MM.1S (cell line): ENCODE results near the gene EFNA5.

ENCODE experiments used
- DNase-seq: peaks from one replicate; pipeline ENCODE4 v3.0.0-alpha.2; 2015
- H2AFZ ChIP-seq: fragments of 300-600 bp; sonication (generic); 2 replicates; pipeline ENCODE4 v1.6.0; 2016; ENCODE audit warnings: antibody characterized with exemption, low read length
- H3F3A ChIP-seq: fragments of 300-600 bp; sonication (generic); 2 replicates; pipeline ENCODE4 v1.6.1; 2016; ENCODE audit warnings: mild to moderate bottlenecking, antibody characterized with exemption, low read length, moderate library complexity, mixed read lengths; ENCODE audit not compliant: insufficient read depth
- H3K27ac ChIP-seq: fragments of 300-600 bp; sonication (generic); 2 replicates; pipeline ENCODE4 v1.5.1; 2016; ENCODE audit warnings: mild to moderate bottlenecking, low read length
- H3K27me3 ChIP-seq: fragments of 300-600 bp; sonication (generic); replicated peaks from 2 replicates; pipeline ENCODE4 v1.6.0; 2016; ENCODE audit warnings: low read length; ENCODE audit not compliant: insufficient read depth
- H3K36me3 ChIP-seq: fragments of 300-600 bp; sonication (generic); replicated peaks from 2 replicates; pipeline ENCODE4 v1.6.1; 2016; ENCODE audit warnings: mild to moderate bottlenecking, low read length, mixed read lengths; ENCODE audit not compliant: insufficient read depth
- H3K4me1 ChIP-seq: fragments of 300-600 bp; sonication (generic); 2 replicates; pipeline ENCODE4 v1.6.1; 2016; ENCODE audit warnings: low read length, mixed read lengths
- H3K4me2 ChIP-seq: fragments of 300-600 bp; sonication (generic); 2 replicates; pipeline ENCODE4 v1.6.0; 2016; ENCODE audit warnings: low read depth, low read length
- H3K4me3 ChIP-seq: fragments of 300-600 bp; sonication (generic); 2 replicates; pipeline ENCODE4 v1.5.1; 2016; ENCODE audit warnings: low read length, mixed read lengths
- H3K79me2 ChIP-seq: fragments of 300-600 bp; sonication (generic); 2 replicates; pipeline ENCODE4 v1.6.1; 2016; ENCODE audit warnings: mixed run types, low read length, mixed read lengths
- H3K9ac ChIP-seq: fragments of 300-600 bp; sonication (generic); 2 replicates; pipeline ENCODE4 v1.6.1; 2016; ENCODE audit warnings: low read length, mixed read lengths
- H3K9me2 ChIP-seq: fragments of 300-600 bp; sonication (generic); replicated peaks from 2 replicates; pipeline ENCODE4 v1.6.1; 2016; ENCODE audit warnings: mild to moderate bottlenecking, low read length, mixed read lengths; ENCODE audit not compliant: insufficient read depth
- H3K9me3 ChIP-seq: fragments of 300-600 bp; sonication (generic); replicated peaks from 2 replicates; pipeline ENCODE4 v1.6.1; 2016; ENCODE audit warnings: mild to moderate bottlenecking, low read length, mixed read lengths; ENCODE audit not compliant: insufficient read depth
- H4K20me1 ChIP-seq: fragments of 300-600 bp; sonication (generic); 2 replicates; pipeline ENCODE4 v1.6.1; 2016; ENCODE audit warnings: mild to moderate bottlenecking, low read length, moderate library complexity, mixed read lengths; ENCODE audit not compliant: insufficient read depth
- CTCF ChIP-seq: fragments of 300-600 bp; sonication (generic); IDR thresholded peaks from 2 replicates; pipeline ENCODE4 v1.5.1; 2016; ENCODE audit warnings: antibody characterized with exemption, low read length, mixed read lengths
- EZH2 ChIP-seq: fragments of 300-600 bp; sonication (generic); optimal IDR thresholded peaks from 2 replicates; pipeline ENCODE3; 2017; ENCODE audit warnings: low read depth, mild to moderate bottlenecking, antibody characterized with exemption, low read length, mixed read lengths
- EZH2phosphoT487 ChIP-seq: fragments of 300-600 bp; sonication (generic); IDR thresholded peaks from 2 replicates; pipeline ENCODE4 v1.6.1; 2018; ENCODE audit warnings: antibody characterized with exemption, low read length

The EFNA5 gene

GRCh38 chr5:107337281-107337680, 333.5 kb downstream of the EFNA5 start:
- no peak overlapping the region for H2AFZ ChIP-seq
- no peaks in the 10 kb centered on the region for H3K27me3 ChIP-seq
- H3K9ac ChIP-seq: no peak overlapping the region
- no peak overlapping the region for H3K4me3 ChIP-seq
- H3K4me1 ChIP-seq: no peaks in the 10 kb centered on the region
- no peaks in the 10 kb centered on the region for H3K9me3 ChIP-seq
- no peaks in the 10 kb centered on the region for H3K9me2 ChIP-seq
- no peak for TF ChIP-seq CTCF
- no peak for TF ChIP-seq EZH2
- no peak for TF ChIP-seq EZH2phosphoT487
- H3K36me3 ChIP-seq: no peaks in the 10 kb centered on the region
- H4K20me1 ChIP-seq: no peaks in the 10 kb centered on the region
- no peak for DNase-seq
- no peaks in the 10 kb centered on the region for H3F3A ChIP-seq
- H3K79me2 ChIP-seq: no peaks in the 10 kb centered on the region
- H3K4me2 ChIP-seq: no peak overlapping the region
- no peak overlapping the region for H3K27ac ChIP-seq

GRCh38 chr5:107331882-107332281, 338.9 kb downstream of the EFNA5 start:
- TF ChIP-seq EZH2 (no peak), EZH2phosphoT487 (no peak), CTCF (no peak)
- Histone ChIP-seq H3K36me3 (no peaks in the 10 kb centered on the region), H3K9ac (no peak overlapping the region), H3K4me1 (no peaks in the 10 kb centered on the region), H2AFZ (no peak overlapping the region), H3K79me2 (no peaks in the 10 kb centered on the region), H3K4me3 (no peak overlapping the region), H3K4me2 (no peak overlapping the region), H4K20me1 (no peaks in the 10 kb centered on the region), H3F3A (no peaks in the 10 kb centered on the region), H3K27me3 (no peaks in the 10 kb centered on the region), H3K27ac (no peak overlapping the region), H3K9me2 (no peaks in the 10 kb centered on the region), H3K9me3 (no peaks in the 10 kb centered on the region)
- DNase-seq: no peak

- H4K20me1 ChIP-seq: no peaks in the 10 kb centered on the region
- H3K36me3 ChIP-seq: no peaks in the 10 kb centered on the region
- H3K4me1 ChIP-seq: no peaks in the 10 kb centered on the region
- H3K4me3 ChIP-seq: no peak overlapping the region
- H3K27ac ChIP-seq: no peak overlapping the region
- no peak overlapping the region for H2AFZ ChIP-seq
- H3K9me3 ChIP-seq: no peaks in the 10 kb centered on the region
- H3K9me2 ChIP-seq: no peaks in the 10 kb centered on the region
- H3F3A ChIP-seq: no peaks in the 10 kb centered on the region
- H3K4me2 ChIP-seq: no peak overlapping the region
- DNase-seq: no peak
- no peaks in the 10 kb centered on the region for H3K27me3 ChIP-seq
- TF ChIP-seq CTCF (no peak), EZH2 (no peak)
- H3K9ac ChIP-seq: no peak overlapping the region
- no peaks in the 10 kb centered on the region for H3K79me2 ChIP-seq
Observed at GRCh38 chr5:107331312-107331711, 339.4 kb downstream of the EFNA5 start.

- no peak overlapping the region for H2AFZ ChIP-seq
- H3K4me2 ChIP-seq: no peak overlapping the region
- no peak overlapping the region for H3K4me3 ChIP-seq
- H3K36me3 ChIP-seq: no peaks in the 10 kb centered on the region
- no peak overlapping the region for H3K9ac ChIP-seq
- DNase-seq: no peak
- no peaks in the 10 kb centered on the region for H3F3A ChIP-seq
- H3K9me2 ChIP-seq: no peaks in the 10 kb centered on the region
- H3K9me3 ChIP-seq: no peaks in the 10 kb centered on the region
- no peaks in the 10 kb centered on the region for H3K4me1 ChIP-seq
- H4K20me1 ChIP-seq: no peaks in the 10 kb centered on the region
- no peak overlapping the region for H3K27ac ChIP-seq
- no peaks in the 10 kb centered on the region for H3K27me3 ChIP-seq
- H3K79me2 ChIP-seq: no peaks in the 10 kb centered on the region
- TF ChIP-seq CTCF (no peak), EZH2phosphoT487 (no peak), EZH2 (no peak)
Observed at GRCh38 chr5:107330903-107331302, 339.8 kb downstream of the EFNA5 start.
